Esophagus squamous epithelium (tissue), 4 donors: ENCODE measurements around the gene DLGAP1.
A peak's percentile ranks its signal among the peaks of the same experiment; 100 is the strongest.

Experiments
- POLR2A ChIP-seq, 4 donors: fragments of 450-650 bp; IDR thresholded peaks; one replicate each; pipeline ENCODE4 v1.6.1; 2017; ENCODE audit warnings: antibody characterized with exemption in 4 of 4, mild to moderate bottlenecking in 4 of 4, moderate library complexity in 3 of 4
- TF ChIP-seq, protein P1 (sequence below), 6 experiments: fragments of 450-650 bp in 4 of 6; fragments of 200-600 bp in 2 of 6; sonication (generic) in 2 of 6; IDR thresholded peaks; one replicate each; pipeline ENCODE4 v1.5.1; 2016 to 2019; ENCODE audit warnings: antibody characterized with exemption in 6 of 6, mild to moderate bottlenecking in 4 of 6, moderate library complexity in 4 of 6

DNA sequence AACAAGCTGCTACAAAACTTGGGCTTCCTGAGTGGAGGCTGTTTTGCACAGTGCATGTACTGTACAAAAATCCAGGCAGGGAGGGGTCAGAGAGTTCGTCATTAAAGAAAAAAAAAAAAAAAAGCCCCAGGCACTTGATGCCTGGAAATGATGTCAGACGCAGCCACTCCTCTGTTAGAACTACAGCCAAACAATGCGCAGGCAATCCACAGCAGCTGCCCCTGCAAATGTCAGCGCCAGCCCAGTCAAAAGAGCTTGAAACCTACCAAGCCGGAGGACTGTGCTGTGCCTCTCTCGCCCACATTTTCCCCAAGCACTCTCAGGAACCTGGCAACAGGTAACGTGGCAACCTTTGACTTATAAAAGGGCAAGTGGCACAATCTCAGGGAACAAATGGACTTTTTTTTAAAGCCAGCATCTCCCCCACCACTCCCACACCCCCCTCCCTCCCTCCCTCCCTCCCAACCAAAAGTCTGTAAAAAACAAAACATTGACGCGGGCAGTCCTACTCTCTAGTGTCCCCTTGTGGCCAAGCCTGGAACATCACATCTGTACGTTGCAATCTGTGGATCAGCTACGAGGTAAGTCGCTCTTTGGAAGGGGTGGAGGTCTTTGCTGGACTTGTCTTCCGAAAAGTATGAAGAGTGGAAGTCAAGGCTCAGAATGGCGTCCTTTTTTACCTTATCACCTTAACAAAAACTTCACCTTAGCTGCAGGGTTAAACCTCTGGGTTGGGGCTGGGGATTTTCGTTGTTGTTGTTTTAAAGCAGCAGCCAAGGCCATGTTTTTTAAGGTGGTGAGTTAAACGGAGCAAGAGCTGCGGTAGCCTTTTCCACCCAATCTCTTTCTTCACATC lies 861.0 kb downstream of the DLGAP1 start:
- TF ChIP-seq, protein P1, sequence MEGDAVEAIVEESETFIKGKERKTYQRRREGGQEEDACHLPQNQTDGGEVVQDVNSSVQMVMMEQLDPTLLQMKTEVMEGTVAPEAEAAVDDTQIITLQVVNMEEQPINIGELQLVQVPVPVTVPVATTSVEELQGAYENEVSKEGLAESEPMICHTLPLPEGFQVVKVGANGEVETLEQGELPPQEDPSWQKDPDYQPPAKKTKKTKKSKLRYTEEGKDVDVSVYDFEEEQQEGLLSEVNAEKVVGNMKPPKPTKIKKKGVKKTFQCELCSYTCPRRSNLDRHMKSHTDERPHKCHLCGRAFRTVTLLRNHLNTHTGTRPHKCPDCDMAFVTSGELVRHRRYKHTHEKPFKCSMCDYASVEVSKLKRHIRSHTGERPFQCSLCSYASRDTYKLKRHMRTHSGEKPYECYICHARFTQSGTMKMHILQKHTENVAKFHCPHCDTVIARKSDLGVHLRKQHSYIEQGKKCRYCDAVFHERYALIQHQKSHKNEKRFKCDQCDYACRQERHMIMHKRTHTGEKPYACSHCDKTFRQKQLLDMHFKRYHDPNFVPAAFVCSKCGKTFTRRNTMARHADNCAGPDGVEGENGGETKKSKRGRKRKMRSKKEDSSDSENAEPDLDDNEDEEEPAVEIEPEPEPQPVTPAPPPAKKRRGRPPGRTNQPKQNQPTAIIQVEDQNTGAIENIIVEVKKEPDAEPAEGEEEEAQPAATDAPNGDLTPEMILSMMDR (IDR thresholded peaks at IDR 0.05): peak; percentile 89 to 95 (median 92)
- peak in 1 of 4 donors; percentile 72 for TF ChIP-seq POLR2A (IDR thresholded peaks at IDR 0.05)
